Body of pancreas (tissue), 4 donors: ENCODE results near the gene SPRY4. TPM values are rescaled to one million over a fixed set of nuclear protein-coding genes. Genes with fewer than 3 reads are reported as not detected.

Source experiments
- ATAC-seq: fragments of 150-250 bp; one replicate; pipeline ENCODE4 v1.9.1; 2016
- DNase-seq, 4 donors: peaks; one replicate each; pipeline ENCODE4 v3.0.0-alpha.2; 2019
- H3K27ac ChIP-seq, 4 donors: fragments of 200-600 bp; sonication (generic); 1 replicate in 3 of 4; 2 replicates in 1 of 4; pipeline versions ENCODE4 v1.5.1 to v1.6.1; 2016 to 2019; ENCODE audit warnings: mild to moderate bottlenecking in 1 of 4, mixed read lengths in 1 of 4, moderate library complexity in 1 of 4
- H3K27me3 ChIP-seq, 2 donors: fragments of 200-600 bp; sonication (generic); one replicate each; pipeline ENCODE4 v1.6.0; 2016; ENCODE audit warnings: mild to moderate bottlenecking in 1 of 2
- H3K36me3 ChIP-seq, 2 donors: fragments of 200-600 bp; sonication (generic); replicated peaks in 1 of 2; 2 replicates each; pipeline ENCODE4 v1.5.1; 2016; ENCODE audit warnings: low read depth in 2 of 2; ENCODE audit not compliant: insufficient read depth in 1 of 2
- H3K4me1 ChIP-seq: fragments of 200-600 bp; sonication (generic); one replicate; pipeline ENCODE4 v1.6.0; 2016
- H3K4me3 ChIP-seq, 2 donors: fragments of 200-600 bp; sonication (generic); 1 replicate in 1 of 2; 2 replicates in 1 of 2; pipeline ENCODE4 v1.5.1; 2016 to 2019
- H3K9me3 ChIP-seq, 3 donors: fragments of 200-600 bp; sonication (generic); 1 replicate in 2 of 3; 2 replicates in 1 of 3; pipeline ENCODE4 v1.5.1; 2016
- POLR2A ChIP-seq, 3 donors: fragments of 450-650 bp; IDR thresholded peaks; one replicate each; pipeline ENCODE4 v1.6.1; 2016; ENCODE audit warnings: antibody characterized with exemption in 3 of 3, mild to moderate bottlenecking in 2 of 3
- WGBS, 2 donors: methylation state at CpG; one replicate each; pipeline ENCODE4 v1.1.5; 2017; 5-methylcytosine and 5-hydroxymethylcytosine counted together
- intact Hi-C: fragments of 100-400 bp; cut with DNase I; formaldehyde crosslinking; loops from one replicate; pipeline ENCODE4 v1.15.1; 2023
- total RNA-seq, 2 donors: library from RNA; depleted of rRNA; stranded (reverse); fragments of >200 nt; gene quantifications; one replicate each; pipeline ENCODE4 v1.1.0, GENCODE V29; 2016
- TF ChIP-seq, protein P1 (sequence below), 7 experiments: fragments of 450-650 bp in 4 of 7; fragments of 200-600 bp in 3 of 7; sonication (generic) in 3 of 7; IDR thresholded peaks; one replicate each; pipeline ENCODE4 v1.5.1; 2016 to 2019; ENCODE audit warnings: antibody characterized with exemption in 7 of 7

SPRY4 gene
- total RNA-seq, 2 donors from 2014 or later, result 6.7 to 18.5 TPM

DNA sequence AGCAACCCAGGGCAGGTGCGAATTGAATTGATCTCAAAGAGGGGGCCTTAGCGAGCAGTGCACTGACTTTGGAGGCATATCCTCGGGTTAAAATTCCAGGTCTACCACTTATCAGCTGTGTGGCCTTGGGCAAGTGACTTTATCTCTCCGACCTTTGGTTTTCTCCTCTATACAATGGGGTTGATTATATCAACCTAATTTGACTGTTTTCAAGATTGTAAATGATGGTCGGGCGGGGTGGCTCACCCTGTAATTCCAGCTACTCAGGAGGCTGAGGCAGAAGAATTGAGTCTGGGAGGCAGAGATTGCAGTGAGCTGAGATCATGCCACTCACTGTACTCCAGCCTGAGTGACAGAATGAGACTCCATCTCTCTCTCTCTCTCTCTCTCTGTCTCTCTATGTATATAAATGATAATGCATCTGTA is 18.7 kb downstream of the SPRY4 start:
- ATAC-seq (no peak), DNase-seq (no peak)
- intact Hi-C loops, result no loop called here
- Histone ChIP-seq H3K36me3 (no peaks in the 10 kb centered on the region), H3K27ac (no peak overlapping the region), H3K27me3 (no peaks in the 10 kb centered on the region), H3K4me3 (no peak overlapping the region), H3K9me3 (no peaks in the 10 kb centered on the region), H3K4me1 (no peaks in the 10 kb centered on the region)
- 41 to 45% methylated on average over 6 of the region's 6 CpGs for WGBS, 2 donors
- TF ChIP-seq POLR2A (IDR thresholded peaks at IDR 0.05), result no peak
- TF ChIP-seq, protein P1, sequence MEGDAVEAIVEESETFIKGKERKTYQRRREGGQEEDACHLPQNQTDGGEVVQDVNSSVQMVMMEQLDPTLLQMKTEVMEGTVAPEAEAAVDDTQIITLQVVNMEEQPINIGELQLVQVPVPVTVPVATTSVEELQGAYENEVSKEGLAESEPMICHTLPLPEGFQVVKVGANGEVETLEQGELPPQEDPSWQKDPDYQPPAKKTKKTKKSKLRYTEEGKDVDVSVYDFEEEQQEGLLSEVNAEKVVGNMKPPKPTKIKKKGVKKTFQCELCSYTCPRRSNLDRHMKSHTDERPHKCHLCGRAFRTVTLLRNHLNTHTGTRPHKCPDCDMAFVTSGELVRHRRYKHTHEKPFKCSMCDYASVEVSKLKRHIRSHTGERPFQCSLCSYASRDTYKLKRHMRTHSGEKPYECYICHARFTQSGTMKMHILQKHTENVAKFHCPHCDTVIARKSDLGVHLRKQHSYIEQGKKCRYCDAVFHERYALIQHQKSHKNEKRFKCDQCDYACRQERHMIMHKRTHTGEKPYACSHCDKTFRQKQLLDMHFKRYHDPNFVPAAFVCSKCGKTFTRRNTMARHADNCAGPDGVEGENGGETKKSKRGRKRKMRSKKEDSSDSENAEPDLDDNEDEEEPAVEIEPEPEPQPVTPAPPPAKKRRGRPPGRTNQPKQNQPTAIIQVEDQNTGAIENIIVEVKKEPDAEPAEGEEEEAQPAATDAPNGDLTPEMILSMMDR (IDR thresholded peaks at IDR 0.05), result no peak

DNA sequence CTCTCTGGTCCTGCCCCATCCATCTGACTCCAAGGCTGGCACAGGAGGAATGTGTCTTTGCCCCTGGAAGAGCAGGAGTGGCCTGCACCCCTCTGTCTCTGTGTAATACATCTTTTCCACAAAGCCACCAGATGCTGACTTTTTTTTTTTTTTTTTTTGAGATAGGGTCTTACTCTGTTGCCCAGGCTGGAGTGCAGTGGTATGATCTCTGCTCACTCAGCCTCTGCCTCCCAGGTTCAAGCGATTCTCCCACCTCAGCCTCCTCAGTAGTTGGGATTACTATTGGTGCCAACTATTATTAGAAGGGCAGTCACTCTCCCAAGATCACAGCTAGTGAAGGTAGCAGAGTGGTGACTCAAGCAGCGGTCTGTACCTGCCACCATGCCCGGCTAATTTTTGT is 19.6 kb downstream of the SPRY4 start:
- no peaks in the 10 kb centered on the region for H3K9me3 ChIP-seq
- H3K4me3 ChIP-seq, result no peak overlapping the region
- no peaks in the 10 kb centered on the region for H3K27me3 ChIP-seq
- H3K27ac ChIP-seq, result no peak overlapping the region
- intact Hi-C loops, result no loop called here
- DNase-seq (no peak), ATAC-seq (no peak)
- 78 to 94% methylated on average over 3 of the region's 3 CpGs for WGBS, 2 donors
- H3K36me3 ChIP-seq, result no peaks in the 10 kb centered on the region
- no peak for TF ChIP-seq POLR2A (IDR thresholded peaks at IDR 0.05)
- TF ChIP-seq, protein P1 (IDR thresholded peaks at IDR 0.05), result no peak
- H3K4me1 ChIP-seq, result no peaks in the 10 kb centered on the region

DNA sequence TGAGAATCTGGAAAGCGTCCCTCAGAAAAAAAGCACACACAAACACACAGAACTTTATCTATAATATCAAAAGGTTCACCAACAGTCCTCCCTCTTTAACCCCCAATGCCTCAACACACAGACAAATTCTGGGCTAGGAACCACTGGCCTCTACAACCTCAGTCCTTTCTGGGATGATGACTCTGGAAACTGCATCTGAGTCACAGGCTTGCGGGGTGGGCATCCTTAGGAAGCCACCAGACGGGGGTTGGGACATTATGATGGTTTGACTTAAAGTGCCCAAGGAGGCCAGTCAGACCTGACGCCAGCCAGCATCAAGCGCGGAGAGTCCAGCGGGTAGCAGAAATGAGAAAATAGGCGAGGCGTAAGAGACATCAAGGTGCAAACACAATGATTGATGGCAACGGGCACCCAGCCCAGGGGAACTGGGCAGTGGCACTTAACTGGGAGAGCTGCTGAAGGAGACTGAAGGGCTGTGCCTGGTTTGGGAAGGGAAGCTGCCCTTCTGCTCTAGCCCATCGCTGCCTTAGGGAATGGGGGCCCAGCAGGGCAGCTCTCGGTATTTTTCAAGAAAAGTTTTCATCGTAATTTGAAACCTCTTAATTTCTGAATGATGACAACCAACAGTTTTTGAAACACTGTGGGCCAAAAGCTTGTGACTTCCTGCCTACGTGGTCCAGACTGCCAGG is 20.7 kb downstream of the SPRY4 start:
- 62 to 63% methylated on average over 13 to 14 of the region's 14 CpGs for WGBS, 2 donors

DNA sequence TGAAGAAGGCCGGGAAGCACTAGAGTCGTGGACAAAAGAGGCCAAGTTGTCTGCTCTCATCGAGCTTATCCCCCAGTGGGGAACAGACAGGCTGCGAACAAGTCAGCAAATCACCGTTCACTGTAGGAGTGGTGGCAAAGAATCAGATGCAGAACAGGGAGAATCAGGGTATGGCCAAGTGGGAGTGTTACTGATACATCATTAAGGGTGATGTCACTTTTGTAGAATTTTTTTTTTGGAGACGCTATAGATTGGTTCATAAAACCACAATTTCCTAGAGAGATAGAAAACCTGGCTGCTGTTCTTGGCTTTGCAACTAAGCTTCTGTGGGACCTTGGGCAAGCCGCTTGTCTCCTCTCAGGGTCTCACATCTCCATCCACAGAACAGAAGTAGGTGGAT is 21.3 kb downstream of the SPRY4 start:
- Histone ChIP-seq H3K4me1 (no peaks in the 10 kb centered on the region), H3K4me3 (no peak overlapping the region), H3K27ac (no peak overlapping the region), H3K9me3 (no peaks in the 10 kb centered on the region), H3K27me3 (no peaks in the 10 kb centered on the region), H3K36me3 (no peaks in the 10 kb centered on the region)
- intact Hi-C loops, result no loop called here
- 59 to 72% methylated on average over 7 of the region's 7 CpGs for WGBS, 2 donors
- ATAC-seq, result no peak
- no peak for DNase-seq
- TF ChIP-seq POLR2A (IDR thresholded peaks at IDR 0.05), result no peak
- TF ChIP-seq, protein P1 (IDR thresholded peaks at IDR 0.05), result no peak

More for the DNA sequence above, 20.7 kb downstream of the SPRY4 start:
- no peaks in the 10 kb centered on the region for H3K9me3 ChIP-seq
- H3K36me3 ChIP-seq, result no peaks in the 10 kb centered on the region
- ATAC-seq (no peak), DNase-seq (no peak)
- TF ChIP-seq, protein P1 (IDR thresholded peaks at IDR 0.05), result no peak
- no peak for TF ChIP-seq POLR2A (IDR thresholded peaks at IDR 0.05)
- H3K27ac ChIP-seq, result no peak overlapping the region
- intact Hi-C loops, result no loop called here
- no peaks in the 10 kb centered on the region for H3K4me1 ChIP-seq
- no peak overlapping the region for H3K4me3 ChIP-seq
- no peaks in the 10 kb centered on the region for H3K27me3 ChIP-seq

DNA sequence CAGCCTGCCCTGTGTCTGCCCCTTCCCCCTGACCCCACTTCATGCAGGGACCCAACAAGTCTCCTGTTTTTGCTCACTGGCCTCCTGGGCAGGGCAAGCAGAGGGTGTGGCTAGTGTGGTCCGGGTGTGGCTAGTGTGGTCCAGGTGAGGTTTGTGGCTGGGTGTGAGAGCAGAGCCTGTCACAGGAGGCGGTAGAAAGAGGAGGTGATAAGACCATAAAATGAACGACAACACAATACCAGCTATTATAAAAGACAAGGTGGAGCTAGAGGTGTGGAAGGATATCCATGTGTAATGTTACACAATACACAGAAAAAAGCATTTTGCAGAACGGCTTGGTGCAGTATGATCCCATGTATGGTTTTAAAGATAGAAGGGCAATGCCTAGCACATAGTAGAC is 23.3 kb downstream of the SPRY4 start:
- H3K27me3 ChIP-seq, result no peaks in the 10 kb centered on the region
- ATAC-seq (no peak), DNase-seq (no peak)
- 40 to 42% methylated on average over 4 of the region's 4 CpGs for WGBS, 2 donors
- H3K9me3 ChIP-seq, result no peaks in the 10 kb centered on the region
- H3K4me3 ChIP-seq, result no peak overlapping the region
- intact Hi-C loops, result no loop called here
- no peak overlapping the region for H3K27ac ChIP-seq
- H3K36me3 ChIP-seq, result no peaks in the 10 kb centered on the region
- TF ChIP-seq POLR2A (IDR thresholded peaks at IDR 0.05), result no peak
- no peaks in the 10 kb centered on the region for H3K4me1 ChIP-seq
